ENCODE measurements around the gene HS1BP3. TPM values are rescaled to one million over a fixed set of nuclear protein-coding genes. Genes with fewer than 3 reads are reported as not detected.

The HS1BP3 gene
- polyA plus RNA-seq, 3 donors, result 14.1 to 24.9 (median 21.0) TPM

GRCh38 chr2:20626392-20626697 is 24.6 kb downstream of the HS1BP3 start:
- no peak for DNase-seq (ENCODE audit: extremely low read depth in 1 of 11, low read depth in 9 of 11, low spot score in 4 of 11)

- DNase-seq (ENCODE audit: extremely low read depth in 1 of 11, low read depth in 9 of 11, low spot score in 4 of 11), result no peak
Observed at GRCh38 chr2:20625491-20626391, 25.2 kb downstream of the HS1BP3 start.

DNA sequence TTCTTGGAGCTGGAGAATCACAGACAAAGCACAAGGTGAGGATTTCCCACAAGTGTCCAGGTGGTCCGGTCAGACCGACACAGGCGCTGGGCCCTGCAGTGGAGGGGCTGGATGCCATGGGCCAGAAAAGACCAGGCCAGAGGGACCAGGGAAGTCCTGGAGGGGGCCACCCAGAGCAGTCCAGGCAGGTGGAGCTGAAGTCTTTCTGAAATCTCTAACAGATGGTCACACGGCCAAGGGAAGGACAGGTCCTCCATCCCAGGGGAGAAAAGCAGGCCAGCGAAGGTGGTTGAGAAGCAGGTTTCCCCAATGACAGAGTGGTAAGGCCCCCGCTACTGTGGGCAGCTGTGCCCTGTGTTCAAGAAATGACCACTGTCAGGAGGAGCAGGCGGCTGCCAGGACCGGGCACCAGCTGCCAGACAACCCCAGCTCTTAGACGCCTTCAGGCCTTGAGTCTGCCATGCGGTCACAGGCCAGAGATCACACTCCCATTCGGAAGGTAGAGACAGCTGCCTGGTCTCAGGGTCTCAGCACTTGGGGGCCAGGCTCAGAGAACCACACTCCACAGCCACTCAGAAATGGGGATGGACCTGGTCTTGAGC is 25.9 kb downstream of the HS1BP3 start:
- no peak for DNase-seq (ENCODE audit: extremely low read depth in 1 of 11, low read depth in 9 of 11, low spot score in 4 of 11)

- DNase-seq (ENCODE audit: extremely low read depth in 1 of 11, low read depth in 9 of 11, low spot score in 4 of 11), result no peak
Observed at GRCh38 chr2:20624156-20624883, 26.6 kb downstream of the HS1BP3 start.

DNA sequence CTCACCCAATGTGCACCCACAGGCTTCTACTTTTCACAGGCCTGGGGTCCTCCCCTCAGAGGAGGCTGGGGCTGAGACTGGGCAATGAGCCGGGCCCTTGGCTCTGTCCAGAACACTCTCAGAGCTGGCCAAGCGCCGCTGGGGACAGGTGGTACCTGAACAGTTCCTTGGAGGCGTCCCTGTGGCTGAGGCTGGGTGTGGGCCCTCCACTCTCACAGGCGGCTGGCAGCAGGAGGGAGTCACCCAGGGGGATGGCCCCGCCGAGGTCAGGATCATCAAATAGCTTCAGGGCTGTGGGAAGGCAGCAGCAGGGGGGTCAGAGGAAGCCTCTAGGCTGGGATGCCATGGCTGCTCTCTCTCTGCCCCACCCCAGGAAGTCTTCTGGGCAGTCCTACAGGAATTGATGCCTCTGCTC is 27.1 kb downstream of the HS1BP3 start:
- DNase-seq (ENCODE audit: extremely low read depth in 1 of 11, low read depth in 9 of 11, low spot score in 4 of 11), result no peak

DNA sequence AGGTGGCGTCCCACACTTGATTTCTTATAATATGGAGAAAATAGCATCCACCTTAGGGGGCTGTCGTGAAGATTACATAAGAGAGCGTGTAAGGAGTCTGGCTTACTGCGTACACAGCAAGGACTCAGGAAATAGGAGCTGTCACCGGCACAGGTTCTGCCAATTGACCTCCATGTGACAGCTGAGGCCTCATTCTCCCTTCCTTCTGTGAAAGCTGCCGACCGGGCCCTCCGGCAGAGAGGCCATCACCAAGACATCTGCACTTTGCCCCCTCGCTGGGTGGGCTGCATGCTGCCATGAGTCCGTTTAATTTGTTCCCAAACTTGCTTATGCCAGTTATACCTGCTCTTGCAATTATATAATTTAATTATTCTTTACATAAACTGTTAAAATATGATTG is 27.7 kb downstream of the HS1BP3 start:
- DNase-seq (ENCODE audit: extremely low read depth in 1 of 11, low read depth in 9 of 11, low spot score in 4 of 11), result no peak

GRCh38 chr2:20622731-20623130 is 28.2 kb downstream of the HS1BP3 start:
- DNase-seq (ENCODE audit: extremely low read depth in 1 of 11, low read depth in 9 of 11, low spot score in 4 of 11), result no peak

GRCh38 chr2:20622296-20622686 is 28.6 kb downstream of the HS1BP3 start:
- DNase-seq (ENCODE audit: extremely low read depth in 1 of 11, low read depth in 9 of 11, low spot score in 4 of 11), result no peak

DNA sequence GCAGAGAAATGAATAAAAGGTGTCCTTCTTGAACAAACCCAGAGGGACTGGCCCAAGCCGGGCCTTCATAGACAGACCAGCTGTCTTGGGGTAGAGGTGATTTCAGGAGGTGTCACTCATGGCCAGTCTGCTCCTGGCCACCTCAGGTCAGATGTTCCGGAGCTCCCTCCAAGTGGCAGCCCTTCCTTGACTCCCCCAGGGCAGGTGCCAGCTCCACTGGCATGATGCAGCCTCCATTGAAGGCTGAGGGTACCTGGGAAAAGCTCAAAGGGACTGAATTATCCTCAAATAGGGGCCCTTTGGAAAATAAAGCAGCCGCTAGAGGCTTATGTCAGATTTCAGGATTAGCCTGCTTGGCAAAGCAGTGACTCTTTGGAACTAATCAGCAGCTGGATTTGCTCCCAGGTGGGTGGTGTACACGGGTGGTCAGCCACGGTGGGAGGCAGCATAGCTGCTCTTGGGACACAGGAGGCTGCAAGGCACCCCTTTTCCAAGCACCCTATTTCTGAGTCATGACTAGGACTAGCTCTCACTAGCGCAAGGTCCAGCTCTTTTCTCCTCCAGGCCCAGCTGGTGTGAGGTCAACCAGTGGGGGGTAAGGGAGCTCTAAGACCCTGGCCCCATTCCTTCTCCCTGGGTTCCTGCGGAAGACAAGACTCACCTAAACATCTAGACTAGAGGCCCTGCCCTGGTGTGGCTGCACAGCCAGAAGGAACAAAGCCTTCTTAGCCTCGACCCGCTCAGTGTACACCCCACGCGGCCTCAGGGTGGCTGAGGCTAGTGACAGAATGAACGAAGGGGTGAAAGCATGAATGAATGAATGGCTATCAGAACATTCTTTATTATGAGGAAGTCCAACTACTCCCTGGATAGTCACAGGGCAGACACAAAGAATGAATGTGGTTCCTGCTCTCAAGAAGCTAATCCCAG is 29.3 kb downstream of the HS1BP3 start:
- no peak for DNase-seq (ENCODE audit: extremely low read depth in 1 of 11, low read depth in 9 of 11, low spot score in 4 of 11)

DNA sequence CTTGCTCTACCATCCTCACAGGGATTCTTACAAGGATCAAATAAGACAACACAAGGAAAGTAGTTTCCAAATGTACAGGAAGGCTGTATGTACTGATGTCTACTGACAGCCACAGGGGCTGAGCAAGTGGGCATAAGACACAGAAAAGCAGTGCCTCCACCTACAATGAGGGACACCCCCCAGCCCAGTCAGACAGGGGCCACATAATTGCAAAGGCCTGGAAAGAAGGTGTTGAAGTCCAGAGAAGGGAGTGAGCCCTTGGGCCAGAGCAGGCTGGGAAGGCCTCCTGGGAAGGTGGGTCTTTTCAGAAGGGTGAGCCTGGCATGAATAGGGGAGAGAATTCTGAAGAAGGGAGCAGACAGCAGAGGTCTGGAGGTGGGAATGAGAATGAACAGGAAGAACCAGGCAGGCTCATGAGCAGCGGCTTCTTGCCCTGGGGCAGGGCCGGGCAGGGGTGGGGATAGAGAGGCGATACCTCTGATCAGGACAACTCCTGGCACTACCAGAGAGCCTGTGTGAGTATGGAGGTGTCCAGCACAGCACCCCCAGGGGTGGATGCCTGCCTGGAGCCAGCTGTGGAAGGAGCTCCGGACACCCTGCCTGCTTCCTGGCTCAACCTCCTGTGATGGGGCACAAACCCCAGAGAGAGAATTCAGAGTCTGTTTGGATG is 30.1 kb downstream of the HS1BP3 start:
- DNase-seq (ENCODE audit: extremely low read depth in 1 of 11, low read depth in 9 of 11, low spot score in 4 of 11), result no peak

DNA sequence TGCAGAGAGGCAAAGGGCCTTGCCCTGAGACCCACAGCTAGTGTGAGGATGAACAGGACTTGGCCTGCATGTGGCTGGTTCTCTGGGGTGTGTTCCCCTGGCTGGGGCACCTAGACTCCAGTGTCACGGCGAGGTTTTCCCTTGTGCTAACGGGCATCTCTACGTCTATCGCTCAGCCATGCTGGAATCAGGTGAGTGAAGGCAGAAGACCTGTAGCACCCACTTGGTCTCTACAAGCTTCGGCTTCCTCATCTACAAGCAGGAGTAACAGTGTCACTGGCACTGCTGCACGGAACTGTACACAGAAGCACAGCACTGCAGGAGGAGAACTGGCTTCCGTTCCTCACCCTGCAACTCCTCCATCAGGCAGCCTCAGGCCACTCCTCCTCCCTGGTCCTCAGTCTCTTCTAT is 30.6 kb downstream of the HS1BP3 start:
- DNase-seq (ENCODE audit: extremely low read depth in 1 of 11, low read depth in 9 of 11, low spot score in 4 of 11), result no peak

- DNase-seq (ENCODE audit: extremely low read depth in 1 of 11, low read depth in 9 of 11, low spot score in 4 of 11), result no peak
Observed at GRCh38 chr2:20619624-20620024, 31.3 kb downstream of the HS1BP3 start.

- DNase-seq (ENCODE audit: extremely low read depth in 1 of 11, low read depth in 9 of 11, low spot score in 4 of 11), result no peak
Observed at GRCh38 chr2:20618886-20619521, 31.9 kb downstream of the HS1BP3 start.

- no peak for DNase-seq (ENCODE audit: extremely low read depth in 1 of 11, low read depth in 9 of 11, low spot score in 4 of 11)
Observed at GRCh38 chr2:20618468-20618885, 32.4 kb downstream of the HS1BP3 start.

GRCh38 chr2:20617892-20618467 is 32.9 kb downstream of the HS1BP3 start:
- DNase-seq (ENCODE audit: extremely low read depth in 1 of 11, low read depth in 9 of 11, low spot score in 4 of 11), result peak in 9 of 11 donors; percentile 72 to 89 (median 80)

DNA sequence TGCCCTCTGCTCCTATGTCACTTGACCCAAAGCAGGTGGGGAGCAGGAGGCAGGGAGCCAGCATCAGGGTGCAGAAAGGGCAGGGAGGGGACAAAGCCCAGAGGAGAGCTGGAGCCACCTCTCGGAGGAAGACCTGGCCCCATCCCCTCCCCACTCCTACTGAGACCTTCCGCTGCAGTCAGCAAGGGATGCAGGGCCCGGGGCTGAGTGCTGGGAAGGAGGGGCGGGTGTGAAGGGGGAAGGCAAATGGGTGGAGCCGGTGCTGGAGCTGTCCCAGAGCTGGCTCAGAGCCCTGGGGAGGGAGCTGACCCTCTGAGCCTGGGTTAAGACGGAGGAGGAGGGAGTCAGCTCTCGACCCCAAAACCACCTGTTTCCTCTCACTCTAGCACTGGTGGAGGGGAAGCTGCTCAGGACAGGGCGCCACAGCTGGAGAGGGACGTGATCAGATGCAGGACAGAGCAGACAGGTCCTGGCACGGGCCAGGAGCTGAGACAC is 33.8 kb downstream of the HS1BP3 start:
- DNase-seq (ENCODE audit: extremely low read depth in 1 of 11, low read depth in 9 of 11, low spot score in 4 of 11), result peak in 2 of 11 donors; percentile 59 to 60

DNA sequence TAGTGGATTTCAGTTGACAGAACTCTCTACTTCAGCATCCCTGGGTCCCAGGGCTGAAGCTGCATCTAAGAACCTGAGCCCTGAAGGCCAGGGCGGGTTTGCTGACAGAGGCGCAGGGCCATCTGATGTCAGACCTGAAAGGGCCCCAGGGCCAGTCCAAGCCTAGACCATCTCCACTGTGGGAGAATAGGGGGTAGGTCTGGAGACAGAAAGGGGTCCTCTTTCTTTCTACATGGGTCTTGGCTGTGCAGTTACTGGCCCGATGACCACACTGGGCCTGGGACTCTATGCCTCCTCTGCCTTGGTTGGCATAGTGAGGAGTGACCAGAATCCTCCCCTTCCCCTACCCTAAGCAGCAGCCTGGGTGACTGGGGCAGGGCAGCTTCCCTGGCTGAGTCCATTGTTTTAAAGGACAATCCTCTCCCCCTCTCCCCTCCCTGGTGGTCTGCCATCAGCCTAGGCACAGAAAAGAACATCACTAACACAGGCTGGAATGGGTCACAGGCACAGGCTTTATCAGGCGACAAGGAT is 34.5 kb downstream of the HS1BP3 start:
- DNase-seq (ENCODE audit: extremely low read depth in 1 of 11, low read depth in 9 of 11, low spot score in 4 of 11), result no peak

Data from renal cortex interstitium (tissue), 11 donors.